Activated CD4-positive, alpha-beta T cell treated with anti-CD3 and anti-CD28 coated beads for 4 hours (primary cell): Measurements from ENCODE around the gene ZSCAN29.
"Not testable (repeated sequence)": the region's sequence is repeated elsewhere in the genome, so short reads cannot be mapped to it uniquely, and the experiment has no call there.

ENCODE experiments used
- DNase-seq, 2 donors: peaks; one replicate each; pipeline ENCODE4 v3.0.0-alpha.2; 2020

ZSCAN29 gene

GRCh38 chr15:43370975-43371974, at the start of gene ZSCAN29, which contains the start of gene TUBGCP4:
ZSCAN29 (minus strand) TSS chr15:43371043; CDS start chr15:43369913, 1,130 bp downstream.
TUBGCP4 (plus strand) TSS chr15:43371101; CDS start chr15:43371355, 254 bp downstream.
- DNase-seq = peak; percentile 67 to 76

GRCh38 chr15:43420435-43420834, 49.6 kb upstream of the ZSCAN29 start:
- DNase-seq = no peak

GRCh38 chr15:43414196-43414595, 43.4 kb upstream of the ZSCAN29 start:
- DNase-seq = no peak

- DNase-seq = no peak
Observed at GRCh38 chr15:43412096-43412495, 41.3 kb upstream of the ZSCAN29 start.

DNA sequence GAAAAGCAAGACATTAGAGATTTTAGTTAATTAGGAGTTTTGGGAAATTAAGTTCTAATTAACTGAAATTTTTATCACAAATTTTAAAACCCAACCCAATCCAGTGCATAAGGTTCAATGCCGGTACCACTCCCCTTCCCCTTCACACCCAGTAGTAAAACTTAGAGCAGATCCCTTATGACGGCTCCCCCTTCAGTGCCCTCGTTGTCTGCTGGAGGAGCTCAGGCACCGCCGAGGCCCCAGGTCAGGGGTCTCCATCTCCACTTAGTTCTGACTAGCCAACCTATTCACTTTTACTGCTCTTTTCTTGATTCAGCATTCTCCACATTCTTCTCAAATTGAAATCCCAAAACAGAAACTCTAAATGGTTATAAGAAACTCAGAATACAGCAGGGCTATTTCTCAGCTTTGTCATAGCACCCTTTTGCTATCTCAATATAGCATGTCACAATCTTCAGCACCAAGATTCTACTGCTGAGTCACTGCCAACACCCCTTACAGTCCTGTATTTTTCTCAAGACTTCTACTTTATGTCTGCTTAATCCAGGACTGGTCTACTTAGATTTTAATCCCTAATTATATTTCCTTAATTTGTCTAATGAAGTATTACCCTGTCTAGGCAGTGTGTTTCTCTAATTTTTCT, 39.9 kb upstream of the ZSCAN29 start:
- no peak for DNase-seq

DNA sequence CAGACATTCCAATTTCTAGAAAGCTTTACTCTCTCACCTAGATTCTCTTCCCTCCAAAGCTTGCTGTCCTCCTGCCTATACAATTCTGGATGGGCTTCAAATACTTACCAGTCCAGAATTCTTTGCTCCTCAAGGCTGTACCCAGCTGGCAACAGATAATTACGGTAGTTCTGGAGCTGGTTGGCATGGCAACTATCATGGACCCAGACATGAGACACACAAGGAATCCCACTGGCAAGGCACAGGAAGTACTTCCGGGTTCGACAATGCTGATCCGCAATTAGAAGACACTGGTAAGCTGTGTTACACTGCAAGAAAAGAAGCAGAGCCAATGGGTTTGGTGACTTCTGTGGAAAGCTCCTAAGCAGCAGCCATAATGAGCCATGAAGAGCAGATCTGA, 37.9 kb upstream of the ZSCAN29 start:
- DNase-seq = no peak

DNA sequence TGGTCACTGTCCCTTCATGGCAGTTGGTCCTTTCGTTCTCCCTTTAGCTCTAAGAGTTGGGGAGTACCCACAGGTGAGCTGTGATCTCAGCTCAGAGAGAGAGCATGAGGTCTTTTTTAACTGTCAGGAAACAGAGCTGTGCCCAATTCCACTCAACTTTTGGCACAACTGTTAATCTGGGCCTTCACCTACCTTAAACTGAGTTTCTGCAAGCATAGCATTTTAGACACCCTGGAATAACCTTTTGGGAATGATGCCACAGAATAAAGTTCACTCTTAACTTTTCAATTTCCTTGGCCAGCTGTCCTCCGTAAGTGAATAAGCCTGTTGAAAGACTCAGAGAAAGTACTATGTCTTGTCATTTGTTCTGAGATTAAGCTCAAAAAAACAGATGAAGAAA, 36.0 kb upstream of the ZSCAN29 start:
- DNase-seq = no peak

- DNase-seq = no peak
Observed at GRCh38 chr15:43406189-43406588, 35.3 kb upstream of the ZSCAN29 start.

GRCh38 chr15:43404130-43404529, 33.3 kb upstream of the ZSCAN29 start:
- DNase-seq = no peak

DNA sequence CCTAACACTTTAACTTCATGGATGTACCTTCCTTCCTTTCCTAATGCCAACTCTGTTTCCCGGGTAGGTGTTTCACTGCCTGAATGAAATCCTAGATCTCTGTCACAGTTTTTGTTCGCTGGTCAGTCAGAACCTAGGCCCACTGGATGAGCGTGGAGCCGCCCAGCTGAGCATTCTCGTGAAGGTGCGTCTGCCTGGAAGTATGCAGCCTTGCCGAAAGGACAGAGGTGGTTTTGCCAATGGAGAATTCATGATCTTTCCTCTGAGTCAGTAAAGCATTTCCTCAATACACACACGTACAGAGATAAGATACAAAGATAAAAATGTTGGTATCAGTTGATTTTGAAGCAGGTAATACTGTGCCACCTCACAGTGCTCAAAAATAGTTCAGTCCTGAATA, 32.8 kb upstream of the ZSCAN29 start:
- DNase-seq = no peak

- DNase-seq = no peak
Observed at GRCh38 chr15:43402255-43402654, 31.4 kb upstream of the ZSCAN29 start.

- not testable (repeated sequence) for DNase-seq
Observed at GRCh38 chr15:43393592-43393991, 22.7 kb upstream of the ZSCAN29 start.

DNA sequence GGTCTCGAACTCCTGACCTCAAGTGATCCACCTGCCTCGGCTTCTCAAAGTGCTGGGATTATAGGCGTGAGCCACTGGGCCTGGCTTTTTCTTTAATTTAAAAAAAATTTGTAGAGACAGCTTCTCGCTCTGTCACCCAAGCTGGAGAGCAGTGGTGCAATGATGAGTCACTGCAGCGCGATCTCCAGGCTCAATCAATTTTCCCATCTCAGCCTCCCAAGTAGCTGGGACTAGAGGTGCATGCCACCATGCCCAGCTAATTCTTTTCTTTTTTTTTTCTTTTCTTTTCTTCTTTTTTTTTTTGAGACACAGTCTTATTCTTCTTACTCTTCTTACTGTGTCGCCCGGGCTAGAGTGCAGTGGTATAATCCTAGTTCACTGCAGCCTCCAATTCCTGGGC, 19.9 kb upstream of the ZSCAN29 start:
- no peak for DNase-seq

DNA sequence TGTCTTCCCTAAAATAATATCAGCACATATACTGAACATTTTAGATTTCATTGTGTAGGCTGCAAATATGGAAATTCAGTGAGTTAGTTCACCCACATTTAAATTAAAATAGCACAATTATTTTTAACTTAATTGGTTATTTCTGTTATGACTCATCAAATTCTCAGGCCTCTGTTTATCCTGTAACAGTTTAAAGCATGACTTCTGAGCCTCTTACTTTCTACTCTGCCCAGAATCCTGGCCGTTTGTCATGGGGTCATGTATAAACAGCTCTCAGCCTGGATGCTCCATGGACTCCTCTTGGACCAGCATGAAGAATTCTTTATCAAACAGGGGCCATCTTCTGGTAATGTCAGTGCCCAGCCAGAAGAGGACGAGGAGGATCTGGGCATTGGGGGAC, 12.2 kb upstream of the ZSCAN29 start:
- no peak for DNase-seq

DNA sequence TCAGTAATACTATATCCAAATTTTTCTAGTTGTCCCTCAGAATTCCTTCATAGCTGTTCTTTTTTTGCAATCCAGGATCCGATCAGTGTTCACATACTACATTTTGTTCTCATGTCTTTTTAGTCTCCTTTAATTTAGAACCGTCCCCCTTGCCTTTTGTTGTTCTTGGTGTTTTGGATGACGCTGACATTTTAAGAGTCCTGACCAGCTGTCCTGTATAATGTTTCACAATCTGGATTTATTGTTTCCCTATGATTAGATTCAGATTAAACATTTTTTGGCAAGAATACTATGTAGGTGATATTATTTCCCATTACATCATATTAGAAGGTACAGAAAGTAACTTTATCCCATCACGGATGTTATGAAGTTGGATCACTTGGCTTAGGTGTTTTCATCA, 11.5 kb upstream of the ZSCAN29 start:
- DNase-seq = no peak

- DNase-seq = no peak
Observed at GRCh38 chr15:43378601-43379000, 7.8 kb upstream of the ZSCAN29 start.

DNA sequence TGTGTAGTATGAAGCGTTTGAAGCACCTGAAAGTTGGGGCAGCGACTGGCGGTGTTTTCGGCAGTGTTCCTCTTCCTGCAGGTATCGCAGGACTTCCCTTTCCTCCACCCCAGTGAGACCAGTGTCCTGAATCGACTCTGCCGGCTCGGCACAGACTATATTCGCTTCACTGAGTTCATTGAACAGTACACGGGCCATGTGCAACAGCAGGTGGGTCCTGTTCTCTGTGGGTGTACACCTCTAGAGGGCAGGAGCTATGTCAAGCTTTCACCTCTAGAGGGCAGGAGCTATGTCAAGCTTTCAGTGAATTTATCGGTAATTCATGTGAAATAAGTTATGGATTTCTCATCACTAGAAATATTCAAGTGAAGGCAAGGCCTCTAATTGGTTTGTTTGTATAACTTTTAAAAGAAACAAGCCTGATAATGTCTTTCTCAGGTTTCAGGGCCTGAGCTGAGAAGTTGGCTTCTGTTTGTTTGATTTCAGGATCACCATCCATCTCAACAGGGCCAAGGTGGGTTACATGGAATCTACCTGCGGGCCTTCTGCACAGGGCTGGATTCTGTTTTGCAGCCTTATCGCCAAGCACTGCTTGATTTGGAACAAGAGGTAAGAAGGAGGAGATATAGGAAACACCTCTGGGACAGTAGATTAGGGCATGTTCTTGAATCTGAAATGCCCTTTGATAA, 5.3 kb upstream of the ZSCAN29 start:
- DNase-seq = peak; percentile 32 to 34

DNA sequence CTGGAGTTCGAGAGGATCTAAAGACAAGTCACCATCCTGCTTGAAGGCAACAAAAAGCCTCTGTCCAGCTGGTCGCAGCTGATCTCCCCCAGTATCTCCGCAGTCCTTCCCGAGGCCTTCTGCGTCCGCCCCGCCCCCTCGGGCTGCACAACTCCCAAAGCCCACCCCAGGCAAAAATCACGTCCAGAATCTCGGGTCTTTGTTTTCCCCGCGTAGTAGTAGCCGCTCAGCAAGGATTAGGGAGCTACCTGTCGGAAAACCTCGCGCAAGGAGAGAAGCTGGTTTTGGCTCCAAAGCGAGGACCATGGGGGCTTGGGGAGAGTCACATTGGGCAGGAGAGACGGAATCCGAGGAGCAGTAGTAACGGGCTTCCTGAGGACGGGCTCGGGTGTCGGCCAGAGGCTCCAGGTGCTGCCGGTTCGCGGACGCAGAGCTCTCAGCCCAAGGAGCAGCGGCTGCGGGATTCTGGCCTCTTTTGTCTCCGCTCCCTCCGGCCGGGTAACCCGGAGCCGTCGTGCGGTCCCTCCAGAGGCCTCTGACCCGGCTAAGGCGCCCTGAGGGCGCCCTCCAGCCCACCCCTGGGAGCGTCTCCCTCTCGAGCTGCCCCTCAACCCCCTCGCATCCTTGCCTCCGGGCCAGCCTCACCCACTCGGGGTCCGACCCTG, 401 bp downstream of the ZSCAN29 start:
- peak in 1 of 2 donors; percentile 6 for DNase-seq

DNA sequence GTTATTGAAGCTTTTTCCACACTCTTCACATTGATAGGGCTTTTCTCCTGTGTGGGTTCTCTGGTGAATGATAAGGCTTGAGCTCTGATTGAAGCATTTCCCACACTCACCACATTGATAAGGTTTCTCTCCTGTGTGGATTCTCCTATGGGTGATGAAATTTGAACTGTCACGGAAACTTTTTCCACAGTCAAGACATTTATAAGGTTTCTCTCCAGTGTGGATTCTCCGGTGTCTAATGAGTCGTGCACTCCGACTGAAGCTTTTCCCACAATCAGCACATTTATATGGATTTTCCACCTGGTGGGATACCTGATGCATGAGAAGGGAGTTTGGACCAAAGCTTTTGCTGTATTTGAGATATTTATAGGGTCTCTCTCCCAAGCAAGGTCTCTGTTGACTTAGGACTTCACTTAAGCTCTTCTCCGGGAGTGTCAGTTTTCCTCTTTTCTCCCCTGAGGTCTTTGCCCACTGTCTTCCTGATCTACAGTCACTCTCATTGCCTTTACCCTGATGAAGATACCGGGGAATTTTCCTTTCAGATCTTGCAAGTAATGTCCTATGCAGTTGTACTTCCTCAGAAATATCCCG, 9.4 kb downstream of the ZSCAN29 start:
- DNase-seq = no peak

GRCh38 chr15:43360821-43361220, 10.0 kb downstream of the ZSCAN29 start:
- DNase-seq = no peak

DNA sequence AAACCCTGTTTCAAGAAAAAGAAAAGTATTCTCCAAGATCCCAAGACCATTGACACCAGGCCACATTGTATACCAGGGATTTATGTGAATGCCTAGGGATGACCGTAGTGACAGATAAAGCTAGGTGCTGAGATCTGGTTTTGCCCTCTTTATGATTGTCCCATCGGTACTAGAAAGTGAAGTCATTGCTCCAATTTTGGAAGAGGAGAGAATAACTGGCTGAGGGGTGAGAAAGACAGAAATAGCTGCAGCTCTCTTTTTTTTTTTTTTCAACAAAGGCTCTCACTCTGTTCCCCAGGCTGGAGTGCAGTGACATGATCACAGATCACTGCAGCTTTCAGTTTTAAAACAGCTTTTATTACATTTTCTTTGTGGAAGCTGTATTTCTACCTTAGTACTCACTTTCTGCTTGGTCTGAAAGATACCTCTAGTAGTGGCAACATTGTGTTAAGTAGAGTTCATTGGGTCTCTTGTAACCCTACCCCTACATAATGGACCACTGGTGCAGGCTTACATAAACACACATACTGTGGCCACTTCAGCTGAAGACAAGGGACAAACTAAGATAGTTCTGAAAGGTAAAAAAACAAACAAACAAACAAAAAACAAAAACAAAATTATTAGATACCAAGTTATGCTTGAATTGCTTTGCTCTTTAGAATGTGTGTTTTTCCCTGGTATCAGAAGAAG, 18.0 kb downstream of the ZSCAN29 start:
- no peak for DNase-seq

DNA sequence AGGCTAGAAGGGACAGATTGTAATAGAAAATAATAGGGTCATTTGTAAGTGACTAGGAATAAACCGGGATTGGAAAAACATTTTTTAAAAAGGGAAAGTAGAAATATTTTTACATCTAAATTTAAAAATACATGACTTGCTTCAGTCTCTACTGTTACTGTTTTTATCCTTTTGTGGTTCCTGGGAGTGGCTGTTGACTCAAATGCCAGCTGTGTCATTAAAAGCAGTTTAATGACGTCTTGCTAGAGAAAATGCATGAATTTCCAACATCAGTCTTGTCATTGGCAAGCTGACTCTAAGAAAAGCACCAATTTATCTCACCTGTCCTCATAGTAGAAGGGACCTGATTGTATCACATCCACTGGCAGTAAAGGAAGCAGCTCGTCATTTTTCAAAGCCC, 23.7 kb downstream of the ZSCAN29 start:
- DNase-seq = no peak
